Activated CD8-positive, alpha-beta memory T cell treated with anti-CD3 and anti-CD28 coated beads for 4 hours (primary cell): Measurements from ENCODE around the gene RNF112.

Experiments used
- DNase-seq, 2 donors: peaks; one replicate each; pipeline ENCODE4 v3.0.0-alpha.2; 2020; ENCODE audit warnings: low read depth in 2 of 2

The RNF112 gene, protein sequence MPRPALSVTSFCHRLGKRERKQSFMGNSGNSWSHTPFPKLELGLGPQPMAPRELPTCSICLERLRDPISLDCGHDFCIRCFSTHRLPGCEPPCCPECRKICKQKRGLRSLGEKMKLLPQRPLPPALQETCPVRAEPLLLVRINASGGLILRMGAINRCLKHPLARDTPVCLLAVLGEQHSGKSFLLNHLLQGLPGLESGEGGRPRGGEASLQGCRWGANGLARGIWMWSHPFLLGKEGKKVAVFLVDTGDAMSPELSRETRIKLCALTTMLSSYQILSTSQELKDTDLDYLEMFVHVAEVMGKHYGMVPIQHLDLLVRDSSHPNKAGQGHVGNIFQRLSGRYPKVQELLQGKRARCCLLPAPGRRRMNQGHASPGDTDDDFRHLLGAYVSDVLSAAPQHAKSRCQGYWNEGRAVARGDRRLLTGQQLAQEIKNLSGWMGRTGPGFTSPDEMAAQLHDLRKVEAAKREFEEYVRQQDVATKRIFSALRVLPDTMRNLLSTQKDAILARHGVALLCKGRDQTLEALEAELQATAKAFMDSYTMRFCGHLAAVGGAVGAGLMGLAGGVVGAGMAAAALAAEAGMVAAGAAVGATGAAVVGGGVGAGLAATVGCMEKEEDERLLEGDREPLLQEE

DNA sequence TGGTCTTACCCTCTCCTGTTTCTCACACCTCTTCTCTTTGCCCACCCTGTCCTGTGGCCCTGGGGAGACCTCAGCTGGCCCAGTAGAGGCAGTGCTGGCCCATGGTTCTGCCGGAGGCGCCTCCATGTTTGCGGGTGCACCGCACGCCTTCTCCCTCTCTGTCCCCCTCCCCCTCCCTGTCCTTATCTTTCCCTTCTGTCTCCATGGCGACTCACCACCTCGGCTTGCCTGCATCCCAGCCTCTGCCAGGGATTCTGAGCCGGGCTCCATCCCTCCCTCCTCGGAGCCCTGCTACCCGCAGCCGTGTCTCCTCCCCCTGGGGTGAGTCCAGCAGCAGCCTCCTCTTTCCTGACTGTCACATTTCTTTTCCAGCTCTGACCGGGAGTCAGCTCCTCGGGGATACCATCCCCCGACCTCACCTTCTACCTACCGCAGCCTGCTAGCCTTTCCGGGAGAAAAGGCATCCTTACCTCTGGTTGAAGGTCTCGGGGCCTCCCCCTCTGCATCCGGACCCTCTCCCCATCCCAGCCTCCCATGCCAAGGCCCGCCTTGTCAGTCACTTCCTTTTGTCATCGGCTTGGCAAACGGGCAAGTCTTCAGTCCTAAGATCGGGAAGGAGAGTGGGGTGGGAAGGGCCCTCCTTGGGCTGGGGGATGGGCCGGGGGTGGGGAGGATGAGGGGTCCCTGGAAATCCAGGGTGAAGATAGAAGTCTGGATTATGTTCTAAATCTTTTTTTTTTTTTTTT, at the start of gene RNF112:
Gene RNF112 (plus strand): TSS at position 358 of the 746 bp plus-strand sequence. CDS start 177 bp downstream, at position 535.
- DNase-seq: no peak

DNA sequence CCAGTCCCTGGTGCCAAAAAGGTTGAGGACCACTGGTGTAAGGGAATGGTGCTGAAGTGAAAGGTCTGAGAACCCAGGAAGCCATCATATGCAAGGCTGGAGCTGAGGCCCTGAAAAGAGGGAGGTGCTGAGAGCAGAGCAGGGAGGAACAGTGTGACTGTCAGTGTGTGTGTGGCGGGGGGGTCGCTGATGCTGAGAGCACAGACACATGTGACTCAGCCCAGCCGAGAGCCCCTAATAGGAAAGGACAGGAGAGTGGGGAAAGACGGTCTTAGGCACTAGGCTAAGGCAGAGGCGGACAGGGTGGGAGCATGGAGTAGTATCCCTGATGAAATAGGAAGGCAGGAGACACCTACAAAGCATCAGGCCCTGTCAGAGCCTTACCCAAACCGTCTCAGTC, 49.7 kb upstream of the RNF112 start:
- DNase-seq: no peak

DNA sequence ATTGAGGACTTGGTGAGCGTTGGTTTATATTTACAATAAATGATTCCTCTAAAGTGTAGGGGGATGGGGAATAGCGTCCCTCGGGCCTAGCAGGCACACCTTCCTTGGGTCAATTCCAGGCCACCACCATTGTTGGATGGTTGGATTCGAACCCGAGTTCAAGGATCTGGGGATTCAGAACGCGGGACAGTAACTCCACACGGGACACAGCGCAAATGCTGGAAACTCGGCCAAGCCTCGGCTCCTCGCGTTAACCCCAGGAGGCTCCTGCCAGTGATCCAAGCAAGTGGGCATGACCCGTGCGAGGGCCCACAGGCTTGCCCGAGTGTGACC, 49.1 kb upstream of the RNF112 start:
- DNase-seq: no peak

DNA sequence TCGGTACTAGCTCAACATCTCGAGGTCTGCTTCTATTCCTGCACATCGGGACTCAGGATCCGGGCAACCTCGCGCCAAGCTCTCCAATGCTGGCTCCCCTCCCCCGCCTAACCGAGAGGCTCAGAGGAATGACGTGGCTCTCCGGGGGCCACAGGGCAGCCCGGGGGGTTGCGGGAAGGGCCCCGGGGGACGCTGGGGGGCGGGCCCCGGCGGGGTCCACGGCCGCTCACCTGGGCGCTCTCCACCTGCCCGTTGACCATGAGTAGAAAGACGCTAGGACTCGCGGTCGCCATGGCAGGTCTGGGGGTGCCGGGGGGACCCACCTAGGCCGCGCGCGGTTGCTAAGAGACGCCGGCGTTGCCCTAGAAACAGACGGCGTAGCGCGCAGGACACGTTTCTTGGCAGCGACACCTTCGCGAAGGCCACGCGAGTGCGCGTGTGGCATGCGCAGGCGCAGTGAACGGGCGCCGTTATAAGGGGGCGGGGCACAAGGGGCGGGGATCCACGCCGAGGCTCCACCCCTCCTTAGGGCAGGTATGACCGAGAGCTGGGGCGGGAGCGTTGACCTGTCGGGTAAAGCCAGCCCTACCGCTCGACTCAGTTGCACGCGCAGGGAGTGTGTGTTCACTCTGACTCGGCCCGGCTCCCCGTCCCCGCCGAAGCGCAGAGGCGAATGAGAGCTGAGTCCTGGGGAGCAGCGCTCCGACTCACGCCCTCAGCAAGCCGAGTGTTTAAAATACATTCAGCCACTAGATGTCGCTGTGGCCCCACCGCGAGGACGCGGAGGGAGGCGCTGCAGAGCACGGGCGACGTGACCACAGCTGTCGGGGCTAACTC, 48.5 kb upstream of the RNF112 start, which contains the start of gene B9D1:
Gene B9D1 (minus strand): TSS at position 447 of the 837 bp plus-strand sequence. CDS start 154 bp downstream, at position 293.
- peak; percentile 90 to 92 for DNase-seq

DNA sequence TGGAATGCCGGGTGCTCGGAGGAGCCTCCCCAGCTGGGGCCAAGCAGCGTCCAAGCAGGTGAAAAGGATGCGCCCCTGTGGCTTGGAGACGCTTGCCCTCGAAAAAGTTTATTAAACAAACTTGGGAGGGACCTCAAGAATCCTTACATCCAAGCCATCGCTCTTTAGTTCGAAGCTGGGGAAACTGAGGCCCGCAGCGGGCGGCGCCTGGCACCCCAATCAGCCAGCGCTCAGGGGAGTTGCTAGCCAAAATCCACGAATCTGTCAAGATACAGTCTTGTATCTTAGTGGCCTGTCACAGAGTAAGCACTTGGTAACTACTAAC, 48.0 kb upstream of the RNF112 start:
- no peak for DNase-seq

DNA sequence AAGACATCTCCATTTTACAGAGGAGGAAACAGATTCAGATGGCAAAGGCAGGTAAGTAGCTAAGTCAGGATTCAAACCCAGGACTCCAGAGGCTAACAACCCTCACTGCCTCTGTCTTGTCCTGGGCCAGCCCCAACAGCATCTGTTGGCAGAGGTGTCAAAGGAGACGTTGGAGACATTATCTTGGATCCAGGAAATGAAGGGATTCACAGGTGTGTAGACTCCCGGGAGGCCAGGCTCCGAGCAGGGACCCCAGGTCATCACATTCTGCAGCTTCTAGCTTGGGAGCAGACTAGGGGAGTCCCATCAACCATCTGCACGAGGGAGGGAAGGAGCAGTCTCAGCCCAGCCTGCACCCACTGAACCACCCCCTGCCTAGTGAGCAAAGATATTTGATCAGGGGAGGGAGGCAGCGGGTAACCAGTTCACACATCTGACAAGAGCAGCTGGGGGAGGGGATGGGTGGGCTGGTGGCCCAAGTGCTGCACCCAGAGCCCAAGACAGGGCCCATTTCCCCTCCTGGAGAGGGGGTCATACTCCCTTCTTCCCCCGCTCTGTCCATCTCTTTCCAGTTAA, 47.5 kb upstream of the RNF112 start:
- no peak for DNase-seq

DNA sequence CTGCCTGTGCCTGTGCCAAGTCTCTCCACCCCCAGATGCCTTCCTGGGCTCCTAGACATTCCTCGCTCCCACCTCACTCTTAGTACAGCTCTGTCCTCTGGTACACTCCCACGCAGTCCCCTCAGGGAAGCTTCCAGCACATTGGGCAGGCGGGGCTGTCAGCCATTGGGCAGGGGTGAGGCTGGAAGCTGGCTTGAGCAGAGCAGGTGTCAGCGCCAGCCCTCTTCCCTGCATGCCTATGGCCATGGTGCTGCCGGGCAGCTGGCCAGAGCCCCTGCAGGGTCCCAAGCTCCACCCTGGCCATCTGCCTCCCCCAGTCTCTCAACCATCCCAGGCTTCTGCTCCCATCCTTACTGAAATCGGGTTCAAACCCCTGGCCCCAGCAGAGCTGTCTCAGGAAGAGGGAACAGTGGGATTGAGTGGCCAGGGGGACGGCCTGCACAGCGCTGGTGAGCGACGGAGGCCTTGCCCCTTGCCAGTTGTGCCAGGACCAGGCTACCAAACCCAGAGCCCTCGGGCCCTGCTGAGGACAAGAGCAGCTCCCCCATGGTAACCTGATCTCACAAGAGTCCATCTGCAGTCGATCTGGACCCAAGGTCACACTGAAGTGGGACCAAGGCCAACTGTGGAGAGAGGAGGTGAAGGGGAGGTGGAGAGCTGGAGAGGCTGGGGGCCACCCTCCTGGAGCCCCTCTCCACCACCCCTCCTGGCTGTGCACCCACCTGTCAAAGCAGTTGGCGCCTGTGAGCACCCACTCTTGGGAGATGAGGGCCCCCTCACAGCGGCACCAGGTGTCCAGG, 46.1 kb upstream of the RNF112 start:
- no peak for DNase-seq

DNA sequence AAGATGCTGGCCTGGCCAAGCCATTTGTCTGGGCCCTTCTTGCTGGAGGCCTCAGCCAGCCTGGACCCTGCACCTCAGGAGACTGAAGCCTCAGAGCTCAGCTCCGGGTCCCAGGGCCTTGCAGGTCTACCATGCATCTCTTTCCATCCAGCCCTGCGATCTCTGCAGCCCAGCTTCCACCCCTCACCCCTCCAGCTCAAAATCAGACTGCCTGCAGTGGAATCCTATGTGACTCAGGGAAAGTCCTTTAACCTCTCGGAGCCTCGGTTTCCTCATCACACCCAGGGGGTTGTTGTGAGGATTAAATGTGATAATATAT, 45.6 kb upstream of the RNF112 start:
- DNase-seq: no peak

DNA sequence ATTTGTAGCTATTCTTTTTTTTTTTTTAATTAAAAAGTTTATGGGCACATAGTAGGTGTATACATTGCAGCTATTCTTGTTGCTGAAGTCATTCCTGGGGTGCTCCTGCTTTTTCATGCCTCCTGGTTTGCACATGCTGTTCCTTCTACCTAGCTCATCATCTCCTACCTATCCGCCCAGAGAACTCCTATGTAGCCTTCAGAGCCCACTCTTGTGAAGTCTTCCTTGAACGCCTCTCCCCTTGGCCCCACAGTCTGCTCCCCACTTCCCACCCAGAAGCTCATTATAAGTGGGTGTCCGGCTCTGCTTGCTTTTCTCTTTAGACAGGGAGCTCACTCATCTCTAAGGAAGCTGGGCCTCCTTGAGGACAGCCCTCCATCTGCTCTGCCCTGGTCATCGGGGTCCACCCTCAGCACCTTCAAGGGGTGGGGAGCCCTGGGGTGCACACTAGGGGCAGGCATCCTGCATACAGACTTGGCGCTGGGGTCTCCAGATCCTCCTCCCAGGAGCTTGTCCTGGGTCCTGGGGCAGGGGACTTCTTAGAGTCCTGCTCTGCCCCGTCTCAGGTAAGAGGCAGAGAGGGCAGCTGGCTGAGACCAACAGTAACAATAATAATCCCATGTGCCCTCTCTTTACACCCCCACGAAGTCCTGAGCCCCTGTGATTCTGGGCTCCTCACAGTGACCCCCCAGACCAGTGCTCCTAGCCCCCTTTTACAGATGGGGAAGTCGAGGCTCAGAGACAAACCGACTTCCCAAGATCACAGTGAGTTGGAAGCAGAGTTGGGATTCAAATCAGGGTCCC, 45.0 kb upstream of the RNF112 start:
- DNase-seq: no peak

DNA sequence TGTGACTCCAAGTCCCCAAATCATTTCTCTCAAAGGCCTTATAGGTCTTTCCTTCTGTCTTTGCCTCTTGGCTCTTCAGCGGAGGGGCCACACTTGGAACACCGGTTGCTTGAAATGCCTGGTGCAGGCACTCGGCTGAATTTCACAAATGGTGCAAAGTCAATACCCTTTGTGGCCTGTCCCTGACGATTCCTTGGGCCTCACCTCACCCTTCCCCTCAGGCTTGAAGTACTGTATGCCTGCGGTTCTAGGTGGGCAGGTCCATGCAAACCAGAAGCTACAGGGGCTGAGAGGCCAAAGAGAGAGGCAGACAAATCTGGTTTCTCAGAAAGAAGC, 44.4 kb upstream of the RNF112 start:
- DNase-seq: no peak

DNA sequence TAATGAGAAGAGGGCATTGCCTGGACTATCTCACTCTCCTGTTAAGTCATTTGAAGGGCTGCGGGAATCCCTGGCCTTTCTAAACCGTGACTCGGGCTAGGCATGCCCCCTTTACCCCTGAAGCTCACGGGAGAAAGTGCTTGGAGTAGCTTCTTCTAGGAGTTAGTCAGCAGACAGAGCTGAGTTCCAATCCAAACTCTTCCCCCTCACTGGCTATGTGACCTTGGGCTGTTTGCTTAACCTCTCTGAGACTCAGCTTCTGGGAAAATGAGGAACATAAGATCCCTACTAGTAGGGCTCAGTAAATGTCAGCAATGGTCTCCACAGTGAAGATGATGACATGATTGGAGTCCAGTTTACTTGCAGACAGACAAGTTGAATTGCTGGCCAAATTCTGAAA, 42.8 kb upstream of the RNF112 start:
- DNase-seq: no peak

DNA sequence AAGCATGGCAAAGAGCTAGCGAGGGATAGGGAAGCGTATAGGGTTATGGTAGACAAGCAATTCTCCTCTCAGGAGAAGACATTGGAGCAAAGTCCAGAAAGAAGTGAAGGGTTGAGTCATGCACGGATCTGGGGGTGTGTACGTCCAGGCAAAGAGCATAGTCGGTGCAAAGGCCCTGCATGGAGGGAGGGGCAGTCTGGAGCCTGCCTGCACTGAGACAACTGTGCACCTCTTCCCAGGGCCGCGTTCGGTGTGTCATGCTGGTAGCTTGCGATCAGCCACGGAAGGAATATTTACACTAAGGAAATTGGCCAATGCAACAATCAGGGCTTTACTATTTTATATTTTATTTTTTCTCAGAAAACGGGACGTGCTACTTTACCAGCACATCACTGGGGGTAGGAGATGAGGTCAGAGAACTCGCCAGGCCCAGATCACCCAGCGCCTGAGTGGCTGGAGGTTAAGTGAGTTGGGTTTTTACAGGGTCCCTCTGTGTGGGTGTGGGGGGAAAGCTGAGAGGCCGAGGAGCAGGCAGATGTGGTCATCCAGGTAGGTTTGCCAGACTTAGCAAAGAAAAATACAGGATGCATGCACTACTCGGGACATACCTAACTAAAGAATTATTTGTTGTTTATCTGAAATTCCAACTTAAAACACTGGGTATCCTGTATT, 41.8 kb upstream of the RNF112 start:
- DNase-seq: no peak

DNA sequence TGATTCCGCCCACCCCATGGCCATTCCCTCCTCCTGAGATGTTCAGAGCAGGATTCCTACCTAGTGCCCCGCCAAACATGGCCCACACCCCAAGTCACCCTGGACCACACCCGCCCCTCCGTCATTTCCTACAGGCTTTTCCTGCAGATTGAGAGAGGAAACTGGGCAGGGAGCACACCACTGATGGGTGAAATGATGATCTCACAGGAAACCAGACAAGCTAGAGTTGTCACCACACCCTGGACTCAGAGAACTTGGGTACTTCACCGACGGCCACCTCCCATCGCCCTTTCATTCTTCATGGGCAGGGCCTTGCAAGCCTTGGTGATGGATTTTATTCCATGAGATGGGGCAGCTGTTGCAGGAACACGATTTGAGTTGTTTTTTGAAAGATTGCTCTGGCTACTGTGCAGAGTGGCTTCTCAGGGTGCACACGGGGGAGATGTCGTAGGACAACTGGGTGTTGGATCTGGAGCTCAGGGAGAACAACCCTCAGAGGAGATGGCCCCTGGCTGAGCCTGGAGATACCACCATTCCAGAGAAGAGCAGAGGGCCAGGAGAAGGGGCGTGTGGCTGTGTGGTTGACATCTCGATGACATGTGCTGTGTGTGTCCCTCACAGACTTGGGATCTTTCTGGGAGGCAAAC, 41.1 kb upstream of the RNF112 start:
- no peak for DNase-seq

DNA sequence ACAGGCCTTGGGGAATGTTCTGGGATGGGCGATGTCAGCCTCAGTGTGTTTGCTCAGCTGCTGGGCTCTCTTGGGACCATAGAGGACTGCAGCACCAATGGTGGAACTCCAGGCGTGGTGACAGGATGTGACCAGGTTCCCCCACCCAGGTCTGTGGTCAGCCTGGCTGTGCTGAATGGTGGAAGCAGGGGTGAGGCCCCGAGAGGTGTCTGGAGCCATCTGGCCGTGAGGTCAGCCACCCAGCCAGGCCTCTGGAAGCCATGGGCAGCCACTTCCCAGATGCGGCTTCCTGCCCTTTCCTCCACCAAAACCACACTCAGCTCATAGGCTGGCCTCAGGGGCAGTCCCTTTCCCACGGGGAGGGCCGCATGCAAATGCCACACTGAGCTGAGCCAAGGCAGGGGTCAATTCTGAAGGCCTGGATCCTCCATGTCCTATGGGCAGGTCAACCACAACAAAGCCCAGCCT, 40.5 kb upstream of the RNF112 start:
- DNase-seq: no peak

DNA sequence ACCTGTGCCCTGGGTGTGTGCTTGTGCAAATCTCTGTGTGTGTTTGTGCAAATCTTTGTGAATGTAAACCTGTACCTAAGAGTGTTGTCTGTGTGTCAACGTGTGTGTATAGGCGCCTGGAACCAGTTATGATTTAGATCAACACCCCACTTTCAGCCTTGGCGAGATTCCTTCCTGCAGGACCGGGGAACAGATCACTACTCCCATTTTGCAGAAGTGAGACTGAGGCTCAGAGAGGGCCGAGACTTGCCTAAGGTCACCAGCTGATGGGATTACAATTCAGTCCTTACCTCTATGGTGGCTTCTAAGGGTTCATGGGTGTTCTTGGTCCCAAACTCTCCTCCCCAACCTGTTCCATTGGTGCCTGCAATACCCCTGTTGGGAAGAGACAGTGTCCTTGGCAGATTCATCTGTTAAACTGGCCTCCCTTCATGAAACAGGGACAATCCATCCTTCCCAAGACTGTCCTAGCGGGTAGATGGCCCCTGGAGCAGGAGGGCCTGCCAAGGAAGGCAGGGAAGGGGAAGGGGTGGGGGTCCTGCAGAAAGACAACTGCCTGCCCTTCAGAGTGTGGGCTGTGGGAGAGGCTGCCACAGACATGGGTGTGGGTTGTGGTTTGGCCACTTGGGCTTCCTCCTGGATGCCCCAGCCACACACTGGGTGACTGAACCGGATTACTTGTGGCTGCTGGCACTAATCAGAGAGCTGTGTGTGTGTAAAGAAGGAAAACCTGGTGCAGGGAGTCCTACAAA, 39.6 kb upstream of the RNF112 start:
- DNase-seq: no peak

DNA sequence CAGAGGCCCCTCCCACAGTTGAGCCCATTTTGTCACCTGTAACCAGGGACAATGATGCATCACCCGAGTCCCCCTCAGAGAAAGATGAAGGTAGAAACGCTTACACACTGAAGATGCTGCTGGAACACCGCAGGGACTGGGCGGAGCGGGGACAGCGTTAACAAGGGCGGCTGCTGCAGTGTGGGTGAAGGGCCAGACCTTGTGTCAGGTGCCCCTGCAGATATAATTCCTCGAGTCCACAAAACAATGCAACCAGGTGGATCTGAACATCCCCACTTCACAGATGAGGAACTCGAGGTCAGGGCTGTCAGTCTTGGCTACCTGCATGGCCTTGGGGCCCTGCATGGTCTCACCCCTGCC, 39.0 kb upstream of the RNF112 start:
- no peak for DNase-seq

DNA sequence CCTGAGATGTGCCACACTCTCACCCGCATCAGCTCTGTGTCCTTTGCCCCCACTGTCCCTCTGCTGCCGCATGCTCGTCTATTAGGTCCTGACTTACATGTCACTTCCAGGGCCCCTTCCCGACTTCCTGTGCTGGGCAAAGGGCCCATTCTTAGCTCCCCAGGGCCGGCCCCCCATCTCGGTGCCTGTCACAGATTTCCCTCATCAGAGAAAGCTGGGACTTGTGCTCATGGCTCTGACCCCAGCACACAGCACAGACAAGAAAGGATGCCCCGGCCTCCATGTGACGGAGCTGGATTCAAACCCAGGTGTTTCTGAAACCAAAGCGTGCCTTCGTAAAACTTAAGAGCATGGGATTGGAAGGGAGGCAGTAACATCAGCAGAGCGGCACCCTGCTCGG, 38.6 kb upstream of the RNF112 start:
- no peak for DNase-seq

DNA sequence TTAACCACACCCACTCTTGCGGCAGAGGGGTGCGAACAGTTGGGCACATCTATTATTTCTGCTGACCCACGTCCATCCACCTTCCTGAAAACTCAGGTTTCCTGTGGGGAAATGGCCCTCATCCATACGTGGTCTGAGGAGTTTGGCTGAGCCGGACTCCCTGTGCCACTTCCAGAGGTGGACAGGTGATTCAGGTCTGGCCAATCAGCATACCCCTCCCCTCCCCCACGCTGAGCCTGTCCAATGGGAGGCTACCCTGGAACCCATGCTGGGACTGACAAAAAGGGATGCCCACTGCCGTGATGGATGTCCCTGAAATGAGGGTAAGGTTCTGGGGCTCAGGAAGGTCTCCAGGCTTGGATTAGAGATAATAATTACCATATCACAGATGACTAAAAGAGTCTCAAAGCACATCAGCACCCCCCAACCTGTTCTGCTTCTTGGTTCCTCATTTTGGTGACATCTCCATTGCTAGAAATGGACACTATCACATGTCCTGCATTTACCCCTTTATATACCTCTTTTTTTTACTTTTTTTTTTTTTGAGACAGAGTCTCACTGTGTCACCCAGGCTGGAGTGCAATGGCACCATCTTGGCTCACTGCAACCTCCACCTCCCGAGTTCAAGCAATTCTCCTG, 38.0 kb upstream of the RNF112 start:
- no peak for DNase-seq
